WI38 (cell line): Measurements from ENCODE around the gene TMCO4.
"Not testable (repeated sequence)": the region's sequence is repeated elsewhere in the genome, so short reads cannot be mapped to it uniquely, and the experiment has no call there.

Experiments used
- H3K4me3 ChIP-seq: 2 replicates; pipeline ENCODE4 v1.5.1; 2011; ENCODE audit warnings: low read depth, mild to moderate bottlenecking, control low read depth, low read length
- TF ChIP-seq, protein P1 (sequence below): IDR thresholded peaks from 2 replicates; pipeline ENCODE4 v1.5.1; 2012; ENCODE audit warnings: low read depth, mild to moderate bottlenecking, control low read depth, low read length

TMCO4 gene

DNA sequence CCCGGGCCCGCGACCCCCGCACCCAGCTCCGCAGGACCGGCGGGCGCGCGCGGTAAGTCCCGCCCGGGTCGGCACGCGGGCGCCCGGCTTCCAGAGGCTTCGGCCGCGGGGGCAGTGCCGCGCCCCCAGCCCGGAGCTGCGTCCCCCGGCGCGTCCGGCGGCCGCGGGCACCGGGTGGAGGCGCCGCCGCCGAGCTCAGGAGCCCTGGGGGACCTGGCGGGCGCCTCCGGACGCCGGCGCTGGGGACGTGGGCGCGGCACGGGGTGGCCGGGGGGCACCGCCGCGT is 155.4 kb downstream of the TMCO4 start:
- H3K4me3 ChIP-seq, result peak overlapping the region; percentile 73

DNA sequence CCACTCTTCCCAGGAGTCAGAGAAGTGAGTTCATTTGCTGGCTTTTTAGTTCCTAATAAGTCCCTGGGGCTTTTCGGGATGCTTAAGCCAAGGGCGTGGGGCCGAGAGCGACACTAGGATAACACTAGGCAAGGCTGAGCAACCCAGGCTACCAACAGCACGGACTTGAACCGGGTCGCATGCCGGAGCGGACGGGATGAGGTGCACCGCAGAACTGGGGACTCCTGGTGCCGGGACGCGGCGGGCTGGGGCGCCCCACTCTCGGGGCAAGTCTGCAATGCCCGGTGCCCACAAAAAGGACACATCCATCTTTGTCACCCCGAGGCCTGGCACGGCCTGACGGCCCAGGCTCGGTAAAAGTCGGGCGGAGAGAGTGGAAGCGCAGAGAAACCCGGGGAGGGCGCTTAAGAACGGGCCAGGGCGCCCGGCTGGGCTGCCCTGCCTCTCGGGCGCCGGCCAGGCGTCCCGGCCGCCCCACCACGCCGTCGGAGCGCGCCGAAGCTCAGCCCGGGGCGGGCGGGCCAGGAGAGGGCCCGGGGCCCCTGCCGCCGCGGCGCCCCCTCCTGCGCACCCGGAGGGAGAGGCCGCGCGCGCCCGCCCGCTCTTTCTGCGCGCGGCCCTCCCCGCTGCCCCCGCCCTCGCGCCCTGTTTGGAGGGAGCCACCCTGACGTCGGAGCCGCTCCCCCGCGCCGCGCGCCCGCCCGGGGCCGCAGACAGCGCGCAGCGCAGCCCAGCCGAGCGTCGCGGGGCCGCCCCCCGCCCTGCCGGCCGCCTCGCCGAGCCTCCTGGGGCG is 155.9 kb downstream of the TMCO4 start, which contains the start of gene NBL1:
Gene NBL1, plus strand, starts transcription at position 710 of the 793 bp plus-strand sequence. CDS start 10,720 bp downstream, outside the sequence.
- peak within 1 kb of the TSS; percentile 73 for H3K4me3 ChIP-seq
- TF ChIP-seq, protein P1, sequence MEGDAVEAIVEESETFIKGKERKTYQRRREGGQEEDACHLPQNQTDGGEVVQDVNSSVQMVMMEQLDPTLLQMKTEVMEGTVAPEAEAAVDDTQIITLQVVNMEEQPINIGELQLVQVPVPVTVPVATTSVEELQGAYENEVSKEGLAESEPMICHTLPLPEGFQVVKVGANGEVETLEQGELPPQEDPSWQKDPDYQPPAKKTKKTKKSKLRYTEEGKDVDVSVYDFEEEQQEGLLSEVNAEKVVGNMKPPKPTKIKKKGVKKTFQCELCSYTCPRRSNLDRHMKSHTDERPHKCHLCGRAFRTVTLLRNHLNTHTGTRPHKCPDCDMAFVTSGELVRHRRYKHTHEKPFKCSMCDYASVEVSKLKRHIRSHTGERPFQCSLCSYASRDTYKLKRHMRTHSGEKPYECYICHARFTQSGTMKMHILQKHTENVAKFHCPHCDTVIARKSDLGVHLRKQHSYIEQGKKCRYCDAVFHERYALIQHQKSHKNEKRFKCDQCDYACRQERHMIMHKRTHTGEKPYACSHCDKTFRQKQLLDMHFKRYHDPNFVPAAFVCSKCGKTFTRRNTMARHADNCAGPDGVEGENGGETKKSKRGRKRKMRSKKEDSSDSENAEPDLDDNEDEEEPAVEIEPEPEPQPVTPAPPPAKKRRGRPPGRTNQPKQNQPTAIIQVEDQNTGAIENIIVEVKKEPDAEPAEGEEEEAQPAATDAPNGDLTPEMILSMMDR, result no peak

More for the DNA sequence above, 155.4 kb downstream of the TMCO4 start:
- TF ChIP-seq, protein P1, result no peak

DNA sequence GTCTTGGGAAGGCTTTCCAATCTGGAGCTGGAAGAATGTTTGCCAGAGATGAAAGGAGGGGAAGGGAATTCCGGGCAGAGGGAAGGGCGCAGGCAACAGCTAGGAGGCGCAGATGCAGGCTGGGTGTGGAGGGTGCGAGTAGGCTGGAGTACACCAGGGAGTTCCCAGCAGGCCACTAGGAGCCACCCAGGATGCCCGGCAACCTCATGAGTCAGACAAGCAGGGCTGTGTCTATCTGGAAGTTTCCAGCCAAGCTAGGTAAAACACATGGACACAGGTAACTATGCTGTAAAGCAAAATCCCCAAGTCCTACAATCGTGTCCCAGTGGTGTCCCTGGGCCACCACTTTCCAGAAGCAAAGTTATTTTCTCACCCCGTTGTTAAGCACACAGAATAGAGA is 156.6 kb downstream of the TMCO4 start:
- TF ChIP-seq, protein P1, result no peak
- no peak overlapping the region for H3K4me3 ChIP-seq

GRCh38 chr1:19640363-19641316 is 159.1 kb downstream of the TMCO4 start:
- TF ChIP-seq, protein P1, result no peak
- H3K4me3 ChIP-seq, result no peak overlapping the region

DNA sequence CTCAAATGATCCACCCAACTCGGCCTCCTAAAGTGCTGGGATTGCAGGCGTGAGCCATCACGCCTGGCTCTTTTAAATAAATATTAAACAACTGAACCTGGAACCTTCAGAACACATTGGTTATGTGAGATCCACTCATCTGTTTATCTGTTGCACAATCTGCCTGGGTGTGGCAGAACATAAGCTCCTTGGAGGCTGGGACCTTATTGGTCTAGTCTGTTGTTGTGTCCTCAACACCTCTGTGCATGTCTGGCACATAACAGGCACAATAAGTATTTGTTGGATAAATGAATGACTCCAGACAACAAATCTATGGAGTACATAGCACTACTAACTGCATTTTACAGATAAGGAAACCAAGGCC is 159.7 kb downstream of the TMCO4 start:
- no peak overlapping the region for H3K4me3 ChIP-seq
- TF ChIP-seq, protein P1, result no peak

DNA sequence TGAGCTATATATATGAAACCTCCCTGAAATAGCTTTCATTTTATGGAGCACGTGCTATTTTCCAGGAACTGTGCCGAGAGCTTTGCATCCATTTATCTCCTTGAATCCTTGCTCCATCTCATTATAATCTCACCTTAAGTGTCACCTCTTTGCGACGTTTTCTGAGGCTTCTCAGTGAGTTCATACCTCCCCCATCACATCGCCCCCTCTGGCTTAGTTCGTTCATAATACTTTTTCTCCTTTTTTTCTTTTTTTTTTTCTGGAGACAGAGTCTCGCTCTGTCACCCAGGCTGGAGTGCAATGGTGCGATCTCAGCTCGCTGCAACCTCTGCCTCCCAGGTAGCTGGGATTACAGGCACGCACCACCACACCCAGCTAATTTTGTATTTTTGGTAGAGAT is 160.5 kb downstream of the TMCO4 start:
- not testable (repeated sequence) for H3K4me3 ChIP-seq

GRCh38 chr1:19637606-19638005 is 162.1 kb downstream of the TMCO4 start:
- no peak overlapping the region for H3K4me3 ChIP-seq
- TF ChIP-seq, protein P1, result no peak

GRCh38 chr1:19636749-19637148 is 163.0 kb downstream of the TMCO4 start:
- not testable (repeated sequence) for H3K4me3 ChIP-seq
